ENCODE data around the gene LPIN1. TPM values are rescaled to one million over a fixed set of nuclear protein-coding genes. Genes with fewer than 3 reads are reported as not detected.
A peak's percentile ranks its signal among the peaks of the same experiment; 100 is the strongest.

Gene LPIN1
- total and polyA plus RNA-seq, 2 of the 8 experiments (the other 6 are each of a cell fraction or from before 2014, with no cell fraction given) = 4.3 to 9.8 TPM

DNA sequence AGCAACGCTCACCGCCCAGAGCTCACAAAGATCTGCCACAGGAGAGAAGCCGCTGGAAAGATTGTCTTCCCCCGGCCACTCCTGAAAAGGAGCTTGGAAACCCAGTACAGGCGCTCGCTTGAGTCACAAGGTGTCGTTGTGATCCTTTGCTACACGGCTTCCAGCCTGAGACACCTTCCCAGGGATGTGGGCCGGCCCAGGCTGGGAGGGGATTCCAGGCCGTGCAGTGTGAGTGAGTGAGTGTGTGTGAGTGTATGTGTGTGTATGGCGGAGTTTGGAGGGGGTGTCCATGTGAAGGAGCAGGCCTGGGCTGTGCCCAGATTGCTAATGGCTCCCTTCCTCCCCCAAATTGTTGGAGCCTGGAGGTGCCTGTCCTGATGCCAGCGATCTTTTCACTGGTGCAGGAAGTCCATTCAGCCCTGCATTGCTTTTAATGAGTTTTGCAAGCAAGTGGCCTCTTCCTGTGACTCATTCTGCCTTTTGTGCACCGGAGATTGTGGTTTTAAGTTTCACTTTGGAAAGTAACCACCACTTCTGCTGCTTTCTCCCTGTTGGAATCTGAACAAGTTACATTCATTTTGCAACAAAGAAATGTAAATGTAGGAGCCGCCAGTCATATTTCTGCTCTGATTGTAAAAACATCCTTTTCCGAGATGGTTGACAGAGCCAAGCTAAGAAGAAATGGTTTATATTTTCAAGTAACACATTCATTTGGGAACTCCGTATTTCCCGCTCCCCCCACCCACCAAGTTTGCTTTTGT, 83.7 kb downstream of the LPIN1 start (continued):
- TF ChIP-seq, protein P1, sequence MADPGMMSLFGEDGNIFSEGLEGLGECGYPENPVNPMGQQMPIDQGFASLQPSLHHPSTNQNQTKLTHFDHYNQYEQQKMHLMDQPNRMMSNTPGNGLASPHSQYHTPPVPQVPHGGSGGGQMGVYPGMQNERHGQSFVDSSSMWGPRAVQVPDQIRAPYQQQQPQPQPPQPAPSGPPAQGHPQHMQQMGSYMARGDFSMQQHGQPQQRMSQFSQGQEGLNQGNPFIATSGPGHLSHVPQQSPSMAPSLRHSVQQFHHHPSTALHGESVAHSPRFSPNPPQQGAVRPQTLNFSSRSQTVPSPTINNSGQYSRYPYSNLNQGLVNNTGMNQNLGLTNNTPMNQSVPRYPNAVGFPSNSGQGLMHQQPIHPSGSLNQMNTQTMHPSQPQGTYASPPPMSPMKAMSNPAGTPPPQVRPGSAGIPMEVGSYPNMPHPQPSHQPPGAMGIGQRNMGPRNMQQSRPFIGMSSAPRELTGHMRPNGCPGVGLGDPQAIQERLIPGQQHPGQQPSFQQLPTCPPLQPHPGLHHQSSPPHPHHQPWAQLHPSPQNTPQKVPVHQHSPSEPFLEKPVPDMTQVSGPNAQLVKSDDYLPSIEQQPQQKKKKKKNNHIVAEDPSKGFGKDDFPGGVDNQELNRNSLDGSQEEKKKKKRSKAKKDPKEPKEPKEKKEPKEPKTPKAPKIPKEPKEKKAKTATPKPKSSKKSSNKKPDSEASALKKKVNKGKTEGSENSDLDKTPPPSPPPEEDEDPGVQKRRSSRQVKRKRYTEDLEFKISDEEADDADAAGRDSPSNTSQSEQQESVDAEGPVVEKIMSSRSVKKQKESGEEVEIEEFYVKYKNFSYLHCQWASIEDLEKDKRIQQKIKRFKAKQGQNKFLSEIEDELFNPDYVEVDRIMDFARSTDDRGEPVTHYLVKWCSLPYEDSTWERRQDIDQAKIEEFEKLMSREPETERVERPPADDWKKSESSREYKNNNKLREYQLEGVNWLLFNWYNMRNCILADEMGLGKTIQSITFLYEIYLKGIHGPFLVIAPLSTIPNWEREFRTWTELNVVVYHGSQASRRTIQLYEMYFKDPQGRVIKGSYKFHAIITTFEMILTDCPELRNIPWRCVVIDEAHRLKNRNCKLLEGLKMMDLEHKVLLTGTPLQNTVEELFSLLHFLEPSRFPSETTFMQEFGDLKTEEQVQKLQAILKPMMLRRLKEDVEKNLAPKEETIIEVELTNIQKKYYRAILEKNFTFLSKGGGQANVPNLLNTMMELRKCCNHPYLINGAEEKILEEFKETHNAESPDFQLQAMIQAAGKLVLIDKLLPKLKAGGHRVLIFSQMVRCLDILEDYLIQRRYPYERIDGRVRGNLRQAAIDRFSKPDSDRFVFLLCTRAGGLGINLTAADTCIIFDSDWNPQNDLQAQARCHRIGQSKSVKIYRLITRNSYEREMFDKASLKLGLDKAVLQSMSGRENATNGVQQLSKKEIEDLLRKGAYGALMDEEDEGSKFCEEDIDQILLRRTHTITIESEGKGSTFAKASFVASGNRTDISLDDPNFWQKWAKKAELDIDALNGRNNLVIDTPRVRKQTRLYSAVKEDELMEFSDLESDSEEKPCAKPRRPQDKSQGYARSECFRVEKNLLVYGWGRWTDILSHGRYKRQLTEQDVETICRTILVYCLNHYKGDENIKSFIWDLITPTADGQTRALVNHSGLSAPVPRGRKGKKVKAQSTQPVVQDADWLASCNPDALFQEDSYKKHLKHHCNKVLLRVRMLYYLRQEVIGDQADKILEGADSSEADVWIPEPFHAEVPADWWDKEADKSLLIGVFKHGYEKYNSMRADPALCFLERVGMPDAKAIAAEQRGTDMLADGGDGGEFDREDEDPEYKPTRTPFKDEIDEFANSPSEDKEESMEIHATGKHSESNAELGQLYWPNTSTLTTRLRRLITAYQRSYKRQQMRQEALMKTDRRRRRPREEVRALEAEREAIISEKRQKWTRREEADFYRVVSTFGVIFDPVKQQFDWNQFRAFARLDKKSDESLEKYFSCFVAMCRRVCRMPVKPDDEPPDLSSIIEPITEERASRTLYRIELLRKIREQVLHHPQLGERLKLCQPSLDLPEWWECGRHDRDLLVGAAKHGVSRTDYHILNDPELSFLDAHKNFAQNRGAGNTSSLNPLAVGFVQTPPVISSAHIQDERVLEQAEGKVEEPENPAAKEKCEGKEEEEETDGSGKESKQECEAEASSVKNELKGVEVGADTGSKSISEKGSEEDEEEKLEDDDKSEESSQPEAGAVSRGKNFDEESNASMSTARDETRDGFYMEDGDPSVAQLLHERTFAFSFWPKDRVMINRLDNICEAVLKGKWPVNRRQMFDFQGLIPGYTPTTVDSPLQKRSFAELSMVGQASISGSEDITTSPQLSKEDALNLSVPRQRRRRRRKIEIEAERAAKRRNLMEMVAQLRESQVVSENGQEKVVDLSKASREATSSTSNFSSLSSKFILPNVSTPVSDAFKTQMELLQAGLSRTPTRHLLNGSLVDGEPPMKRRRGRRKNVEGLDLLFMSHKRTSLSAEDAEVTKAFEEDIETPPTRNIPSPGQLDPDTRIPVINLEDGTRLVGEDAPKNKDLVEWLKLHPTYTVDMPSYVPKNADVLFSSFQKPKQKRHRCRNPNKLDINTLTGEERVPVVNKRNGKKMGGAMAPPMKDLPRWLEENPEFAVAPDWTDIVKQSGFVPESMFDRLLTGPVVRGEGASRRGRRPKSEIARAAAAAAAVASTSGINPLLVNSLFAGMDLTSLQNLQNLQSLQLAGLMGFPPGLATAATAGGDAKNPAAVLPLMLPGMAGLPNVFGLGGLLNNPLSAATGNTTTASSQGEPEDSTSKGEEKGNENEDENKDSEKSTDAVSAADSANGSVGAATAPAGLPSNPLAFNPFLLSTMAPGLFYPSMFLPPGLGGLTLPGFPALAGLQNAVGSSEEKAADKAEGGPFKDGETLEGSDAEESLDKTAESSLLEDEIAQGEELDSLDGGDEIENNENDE (IDR thresholded peaks at IDR 0.05; ENCODE audit: insufficient replicate concordance, low read length) = no peak
- peak; percentile 82 for TF ChIP-seq ASH2L (IDR thresholded peaks at IDR 0.05; ENCODE audit: low read length)
- no peak for TF ChIP-seq BACH1 (IDR thresholded peaks at IDR 0.05; ENCODE audit: low read length)
- no peak for TF ChIP-seq BRCA1 (IDR thresholded peaks at IDR 0.05; ENCODE audit: low read depth, low read length)
- 0 out of 3 replicates have a peak, but pooled peaks of 1 of the 2 experiments have one; percentile 19 for TF ChIP-seq POLR2A (IDR thresholded peaks at IDR 0.05; ENCODE audit: control extremely low read depth in 1 of 2, low read depth in 2 of 2, low read length in 2 of 2)
- TF ChIP-seq, protein P2, sequence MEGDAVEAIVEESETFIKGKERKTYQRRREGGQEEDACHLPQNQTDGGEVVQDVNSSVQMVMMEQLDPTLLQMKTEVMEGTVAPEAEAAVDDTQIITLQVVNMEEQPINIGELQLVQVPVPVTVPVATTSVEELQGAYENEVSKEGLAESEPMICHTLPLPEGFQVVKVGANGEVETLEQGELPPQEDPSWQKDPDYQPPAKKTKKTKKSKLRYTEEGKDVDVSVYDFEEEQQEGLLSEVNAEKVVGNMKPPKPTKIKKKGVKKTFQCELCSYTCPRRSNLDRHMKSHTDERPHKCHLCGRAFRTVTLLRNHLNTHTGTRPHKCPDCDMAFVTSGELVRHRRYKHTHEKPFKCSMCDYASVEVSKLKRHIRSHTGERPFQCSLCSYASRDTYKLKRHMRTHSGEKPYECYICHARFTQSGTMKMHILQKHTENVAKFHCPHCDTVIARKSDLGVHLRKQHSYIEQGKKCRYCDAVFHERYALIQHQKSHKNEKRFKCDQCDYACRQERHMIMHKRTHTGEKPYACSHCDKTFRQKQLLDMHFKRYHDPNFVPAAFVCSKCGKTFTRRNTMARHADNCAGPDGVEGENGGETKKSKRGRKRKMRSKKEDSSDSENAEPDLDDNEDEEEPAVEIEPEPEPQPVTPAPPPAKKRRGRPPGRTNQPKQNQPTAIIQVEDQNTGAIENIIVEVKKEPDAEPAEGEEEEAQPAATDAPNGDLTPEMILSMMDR (IDR thresholded peaks at IDR 0.05; ENCODE audit: control extremely low read depth in 1 of 3, insufficient read depth in 1 of 3, low read depth in 1 of 3, low read length in 3 of 3) = peak; percentile 35 to 60 (median 56)
- no peak for TF ChIP-seq RBBP5 (IDR thresholded peaks at IDR 0.05; ENCODE audit: borderline replicate concordance, low read depth, low read length)
- no peak for TF ChIP-seq SP2 (IDR thresholded peaks at IDR 0.05; ENCODE audit: low read length)

Data from H1 (cell line).